ENCODE measurements around the gene CIART.

GRCh38 chr1:150269451-150269850, 12.9 kb upstream of the CIART start:
- TF ChIP-seq POLR2A (IDR thresholded peaks at IDR 0.05) (no peak), CTCF (IDR thresholded peaks at IDR 0.05) (no peak)
